GM12892 (cell line): ENCODE results near the gene MATCAP1.

Source experiments
- POLR2A ChIP-seq: IDR thresholded peaks from 2 replicates; pipeline ENCODE4 v1.6.1; 2011; ENCODE audit warnings: low read depth, low read length, control low read depth
- POLR2AphosphoS5 ChIP-seq: IDR thresholded peaks from 2 replicates; pipeline ENCODE4 v1.6.1; 2011; ENCODE audit warnings: low read depth, low read length, control low read depth

DNA sequence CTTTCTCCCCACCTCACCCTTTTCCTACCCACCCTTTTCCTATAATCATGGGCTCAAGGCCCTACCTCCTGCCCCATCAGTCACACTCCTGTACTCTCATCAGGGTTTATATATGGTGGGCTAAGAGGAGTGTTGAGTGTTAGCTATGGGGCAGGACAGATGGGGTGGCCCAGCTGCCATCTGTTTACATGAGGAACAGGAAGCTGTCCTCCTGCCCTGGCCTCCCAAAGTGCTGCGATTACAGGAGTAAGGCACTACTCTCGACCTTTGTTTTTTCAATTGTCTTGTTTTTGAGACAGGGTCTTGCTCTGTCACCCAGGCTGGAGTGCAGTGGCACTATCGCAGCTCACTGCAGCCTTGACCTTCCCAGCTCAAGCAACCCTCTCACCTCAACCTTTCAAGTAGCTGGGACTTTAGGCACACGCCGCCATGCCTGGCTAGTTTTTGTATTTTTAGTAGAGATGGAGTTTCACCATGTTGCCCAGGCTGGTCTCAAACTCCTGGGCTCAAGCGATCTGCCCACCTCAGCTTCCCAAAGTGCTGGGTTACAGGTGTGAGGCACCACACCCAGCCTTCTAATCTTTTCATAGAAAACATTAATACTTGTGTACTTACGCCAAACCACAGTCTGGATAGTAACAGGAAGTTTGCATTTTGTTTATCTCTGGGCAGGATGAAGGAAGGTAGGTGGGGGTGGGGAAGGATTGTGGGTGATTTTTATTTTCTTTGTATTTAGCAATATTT lies 25.7 kb downstream of the MATCAP1 start:
- no peak for TF ChIP-seq POLR2A
- no peak for TF ChIP-seq POLR2AphosphoS5
